Stomach (tissue), 9 donors: Measurements from ENCODE around the gene PMP22. TPM values are rescaled to one million over a fixed set of nuclear protein-coding genes. Genes with fewer than 3 reads are reported as not detected.
A peak's percentile ranks its signal among the peaks of the same experiment; 100 is the strongest.

Experiments
- DNase-seq, 2 donors: peaks; one replicate each; pipeline versions ENCODE4 v3.0.0 to v3.0.0-alpha.2; 2013 to 2019
- H3K27ac ChIP-seq, 5 donors: fragments of 200-600 bp in 4 of 5; sonication (generic) in 4 of 5; one replicate each; pipeline ENCODE4 v1.5.1; 2013 to 2019; ENCODE audit warnings: mild to moderate bottlenecking in 1 of 5, moderate library complexity in 1 of 5
- H3K27me3 ChIP-seq, 3 donors: fragments of 200-600 bp; sonication (generic); one replicate each; pipeline ENCODE4 v1.5.1; 2017 to 2019; ENCODE audit warnings: mixed run types in 1 of 3
- H3K36me3 ChIP-seq, 4 donors: fragments of 200-600 bp; sonication (generic); 1 replicate in 3 of 4; 2 replicates in 1 of 4; pipeline ENCODE4 v1.5.1; 2016 to 2019
- H3K4me1 ChIP-seq, 4 donors: fragments of 200-600 bp; sonication (generic); one replicate each; pipeline ENCODE4 v1.5.1; 2016 to 2019
- H3K4me3 ChIP-seq, 4 donors: fragments of 200-600 bp; sonication (generic) in 3 of 4; one replicate each; pipeline ENCODE4 v1.5.1; 2016 to 2019; ENCODE audit warnings: mild to moderate bottlenecking in 1 of 4
- H3K9me3 ChIP-seq, 4 donors: fragments of 200-600 bp; sonication (generic); one replicate each; pipeline ENCODE4 v1.5.1; 2016 to 2019
- CTCF ChIP-seq, 7 experiments: fragments of 450-650 bp in 4 of 7; fragments of 200-600 bp in 3 of 7; sonication (generic) in 3 of 7; IDR thresholded peaks; one replicate each; pipeline ENCODE4 v1.5.1; 2016 to 2019; ENCODE audit warnings: antibody characterized with exemption in 7 of 7, control low read depth in 2 of 7, mild to moderate bottlenecking in 1 of 7
- EP300 ChIP-seq: sonication (generic); formaldehyde crosslinking; IDR thresholded peaks from one replicate; pipeline ENCODE4 v1.6.1; 2017; ENCODE audit warnings: antibody characterized with exemption
- POLR2A ChIP-seq, 4 donors: fragments of 450-650 bp; IDR thresholded peaks; one replicate each; pipeline ENCODE4 v1.6.1; 2016; ENCODE audit warnings: antibody characterized with exemption in 4 of 4, control low read depth in 2 of 4, mild to moderate bottlenecking in 1 of 4, moderate library complexity in 1 of 4
- POLR2AphosphoS5 ChIP-seq, 3 donors: sonication (generic); formaldehyde crosslinking; IDR thresholded peaks; one replicate each; pipeline ENCODE4 v1.6.1; 2016; ENCODE audit warnings: antibody characterized with exemption in 3 of 3
- WGBS, 5 donors: extraction: QIAGEN DNeasy Blood & Tissue Kit in 3 of 5; methylation state at CpG; one replicate each; pipeline versions ENCODE4 v1.1.5 to v1.1.7; 2013 to 2018; 5-methylcytosine and 5-hydroxymethylcytosine counted together
- intact Hi-C: fragments of 100-400 bp; cut with DNase I; formaldehyde crosslinking; loops from one replicate; pipeline ENCODE4 v1.15.1; 2023; ENCODE audit warnings: low total_unique reads
- polyA plus RNA-seq, 3 donors: library from polyadenylated mRNA; stranded (reverse); fragments of 200-250 nt; gene quantifications; one replicate each; pipeline ENCODE4 v1.2.3, GENCODE V29; 2013
- total RNA-seq, 5 donors: library from RNA; depleted of rRNA; stranded (reverse); fragments of >200 nt; gene quantifications; one replicate each; pipeline versions ENCODE4 v1.1.0 to v1.2.3, GENCODE V29; 2014 to 2016
- donor health status: healthy with polysubstance abuse.
- donor health status: Bipolar disorder and iron deficiency.
- donor health status: healthy.

The PMP22 gene
- total and polyA plus RNA-seq, 8 donors, result 34.2 to 168 (median 51.7) TPM

GRCh38 chr17:15264542-15264941, 584 bp downstream of the PMP22 start:
- Histone ChIP-seq H3K36me3 (no peaks in the 10 kb centered on the region), H3K27me3 (peaks cover 0 to 45% (median 25%) of the 10 kb centered on the region in 3 donors), H3K4me3 (peak overlapping the region; percentile 30 to 60 (median 48)), H3K27ac (peak overlapping the region in 4 of 5 donors; percentile 93 to 99 (median 96)), H3K4me1 (peaks cover 22 to 60% (median 58%) of the 10 kb centered on the region in 4 donors), H3K9me3 (no peaks in the 10 kb centered on the region)
- no peak for TF ChIP-seq POLR2A (IDR thresholded peaks at IDR 0.05)
- TF ChIP-seq POLR2AphosphoS5 (IDR thresholded peaks at IDR 0.05), result peak in 2 of 3 donors; percentile 50 to 57
- peak; percentile 37 to 88 for DNase-seq
- intact Hi-C loops, result no loop called here
- WGBS, 5 donors, result 16 to 47% (median 22%) methylated on average over 2 of the region's 2 CpGs

- Histone ChIP-seq H3K27me3 (peaks cover 0 to 45% (median 25%) of the 10 kb centered on the region in 3 donors), H3K4me1 (peaks cover 28 to 64% (median 62%) of the 10 kb centered on the region in 4 donors), H3K27ac (peak overlapping the region in 4 of 5 donors; percentile 93 to 99 (median 96)), H3K4me3 (peak overlapping the region; percentile 57 to 61 (median 58)), H3K36me3 (peaks cover 6 to 8% (median 8%) of the 10 kb centered on the region in 4 donors), H3K9me3 (no peaks in the 10 kb centered on the region)
- DNase-seq, result no peak
- intact Hi-C loops, result no loop called here
- 14 to 42% (median 27%) methylated on average over 3 of the region's 3 CpGs for WGBS, 5 donors
- TF ChIP-seq CTCF (IDR thresholded peaks at IDR 0.05), result no peak
- TF ChIP-seq POLR2AphosphoS5 (IDR thresholded peaks at IDR 0.05), result no peak
- TF ChIP-seq POLR2A (IDR thresholded peaks at IDR 0.05), result no peak
- TF ChIP-seq EP300, result no peak
Observed at GRCh38 chr17:15263680-15264079, 1.4 kb downstream of the PMP22 start.

- TF ChIP-seq POLR2AphosphoS5 (IDR thresholded peaks at IDR 0.05), result peak; percentile 54 to 90 (median 61)
- no peak for TF ChIP-seq POLR2A (IDR thresholded peaks at IDR 0.05)
- Histone ChIP-seq H3K9me3 (no peaks in the 10 kb centered on the region), H3K36me3 (peaks cover 11 to 13% (median 13%) of the 10 kb centered on the region in 4 donors), H3K27ac (peak overlapping the region; percentile 82 to 99 (median 96)), H3K4me3 (peak overlapping the region; percentile 57 to 61 (median 58)), H3K4me1 (peaks cover 32 to 69% (median 67%) of the 10 kb centered on the region in 4 donors), H3K27me3 (peaks cover 0 to 45% (median 25%) of the 10 kb centered on the region in 3 donors)
- DNase-seq, result peak; percentile 54 to 84
- 2 to 7% (median 3%) methylated on average over 12 to 17 of the region's 17 CpGs for WGBS, 5 donors
- intact Hi-C loops, result no loop called here
Observed at GRCh38 chr17:15263206-15263579, 1.9 kb downstream of the PMP22 start.

- peak; percentile 63 to 94 for DNase-seq
- intact Hi-C loops, result no loop called here
- TF ChIP-seq POLR2AphosphoS5 (IDR thresholded peaks at IDR 0.05) (peak; percentile 93 to 97 (median 93)), CTCF (IDR thresholded peaks at IDR 0.05) (peak in 1 of 7 experiments; percentile 10), EP300 (peak; percentile 72), POLR2A (IDR thresholded peaks at IDR 0.05) (peak in 1 of 4 donors; percentile 78)
- peaks cover 14 to 17% (median 15%) of the 10 kb centered on the region in 4 donors for H3K36me3 ChIP-seq
- peak overlapping the region; percentile 82 to 99 (median 96) for H3K27ac ChIP-seq
- H3K9me3 ChIP-seq, result no peaks in the 10 kb centered on the region
- peak overlapping the region; percentile 57 to 61 (median 58) for H3K4me3 ChIP-seq
- H3K4me1 ChIP-seq, result peaks cover 33 to 76% (median 73%) of the 10 kb centered on the region in 4 donors
- peaks cover 0 to 45% (median 25%) of the 10 kb centered on the region in 3 donors for H3K27me3 ChIP-seq
- 0 to 4% (median 1%) methylated on average over 42 to 60 of the region's 60 CpGs for WGBS, 5 donors
Observed at GRCh38 chr17:15262291-15263205, 2.6 kb downstream of the PMP22 start.

GRCh38 chr17:15261802-15262290, 3.3 kb downstream of the PMP22 start:
- intact Hi-C loops, result no loop called here
- Histone ChIP-seq H3K36me3 (peaks cover 14 to 20% (median 16%) of the 10 kb centered on the region in 4 donors), H3K27me3 (peaks cover 0 to 45% (median 25%) of the 10 kb centered on the region in 3 donors), H3K27ac (peak overlapping the region; percentile 47 to 99 (median 96)), H3K4me1 (peaks cover 38 to 83% (median 80%) of the 10 kb centered on the region in 4 donors), H3K9me3 (no peaks in the 10 kb centered on the region), H3K4me3 (peak overlapping the region; percentile 57 to 61 (median 58))
- peak in 1 of 2 donors; percentile 50 for DNase-seq
- WGBS, 5 donors, result 0 to 8% (median 5%) methylated on average over 8 to 9 of the region's 9 CpGs
- TF ChIP-seq CTCF (IDR thresholded peaks at IDR 0.05) (no peak), POLR2A (IDR thresholded peaks at IDR 0.05) (no peak), EP300 (no peak), POLR2AphosphoS5 (IDR thresholded peaks at IDR 0.05) (no peak)
